Measurements from ENCODE around the gene ZAR1.

- no peak for TF ChIP-seq EZH2 (IDR thresholded peaks at IDR 0.05; ENCODE audit: insufficient read depth, poor library complexity, severe bottlenecking)
- TF ChIP-seq EZH2phosphoT487 (IDR thresholded peaks at IDR 0.05; ENCODE audit: insufficient read depth, low read depth): no peak
Measured at GRCh38 chr4:48526406-48526805, 36.4 kb downstream of the ZAR1 start.
